Activated B cell treated with CpG ODN at 0.5 μM for 24 hours (primary cell): ENCODE data around the gene COG5. TPM values are rescaled to one million over a fixed set of nuclear protein-coding genes. Genes with fewer than 3 reads are reported as not detected.
"Not testable (repeated sequence)": the region's sequence is repeated elsewhere in the genome, so short reads cannot be mapped to it uniquely, and the experiment has no call there.

Experiments
- ATAC-seq: fragments of 200-7000 bp; cut with Tn5 transposase; one replicate; pipeline ENCODE4 v1.10.0; 2021; ENCODE audit warnings: low read depth, mild to moderate bottlenecking, moderate library complexity
- CTCF ChIA-PET: fragments of 350-600 bp; sonication (Branson Sonifier 250); formaldehyde crosslinking; loops from one replicate; lab custom pipeline; 2021; ENCODE audit warnings: antibody characterized with exemption; lab: Charles Lee
- POLR2A ChIA-PET: fragments of 350-600 bp; sonication (Branson Sonifier 250); formaldehyde crosslinking; loops from one replicate; lab custom pipeline; 2021; ENCODE audit warnings: antibody characterized with exemption; lab: Charles Lee
- DNase-seq: peaks from one replicate; pipeline ENCODE4 v3.0.0; 2022
- H3K27ac Mint-ChIP-seq: one replicate; pipeline ENCODE4 v1.8.0; 2020; ENCODE audit warnings: mixed read lengths
- H3K27me3 Mint-ChIP-seq: one replicate; pipeline ENCODE4 v1.8.0; 2021; ENCODE audit warnings: mixed read lengths
- H3K36me3 Mint-ChIP-seq: one replicate; pipeline ENCODE4 v1.8.0; 2021; ENCODE audit warnings: low read depth, mixed read lengths
- H3K4me1 Mint-ChIP-seq: one replicate; pipeline ENCODE4 v1.8.0; 2021; ENCODE audit warnings: mixed read lengths
- H3K4me3 Mint-ChIP-seq: one replicate; pipeline ENCODE4 v1.8.0; 2020; ENCODE audit warnings: mild to moderate bottlenecking, mixed read lengths
- H3K9me3 Mint-ChIP-seq: one replicate; pipeline ENCODE4 v1.8.0; 2020; ENCODE audit warnings: mixed read lengths
- intact Hi-C: fragments of 100-400 bp; cut with micrococcal nuclease; formaldehyde crosslinking; loops from one replicate; pipeline ENCODE4 v1.15.1; 2024
- total RNA-seq: library from RNA; stranded (reverse); gene quantifications from 2 replicates; pipeline ENCODE4 v1.2.3, GENCODE V29; 2022
- TF ChIP-seq, protein P1 (sequence below): fragments of 200-600 bp; IDR thresholded peaks from one replicate; pipeline ENCODE4 v1.8.0; 2022; ENCODE audit warnings: antibody characterized with exemption, mild to moderate bottlenecking

COG5 gene
- total RNA-seq, 1 donor from 2014 or later: 47.0 TPM

DNA sequence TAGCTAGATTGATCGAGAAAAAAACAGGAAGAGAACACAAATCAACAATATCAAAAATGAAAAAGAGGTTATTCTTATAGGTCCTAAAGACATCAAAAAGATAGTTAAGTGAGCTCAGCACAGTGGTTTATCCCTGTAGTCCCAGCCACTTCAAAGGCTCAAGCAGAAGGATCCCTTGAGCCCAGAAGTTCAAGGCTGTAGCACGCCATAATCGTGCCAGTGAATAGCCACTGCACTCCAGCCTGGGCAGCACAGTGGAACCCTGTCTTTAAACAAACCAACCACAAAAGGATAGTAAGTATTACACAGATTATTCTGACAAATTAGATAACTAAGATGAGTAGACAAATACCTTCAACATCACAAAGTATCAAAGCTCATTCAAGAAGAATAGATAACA lies 311.8 kb downstream of the COG5 start:
- Mint-ChIP-seq H3K4me3 (no peak overlapping the region), H3K27me3 (no peaks in the 10 kb centered on the region), H3K27ac (no peak overlapping the region), H3K9me3 (no peaks in the 10 kb centered on the region), H3K36me3 (peaks cover 32% of the 10 kb centered on the region), H3K4me1 (no peaks in the 10 kb centered on the region)
- ChIA-PET POLR2A (no interaction called here), CTCF (no interaction called here)
- ATAC-seq (no peak), DNase-seq (no peak)
- TF ChIP-seq, protein P1, sequence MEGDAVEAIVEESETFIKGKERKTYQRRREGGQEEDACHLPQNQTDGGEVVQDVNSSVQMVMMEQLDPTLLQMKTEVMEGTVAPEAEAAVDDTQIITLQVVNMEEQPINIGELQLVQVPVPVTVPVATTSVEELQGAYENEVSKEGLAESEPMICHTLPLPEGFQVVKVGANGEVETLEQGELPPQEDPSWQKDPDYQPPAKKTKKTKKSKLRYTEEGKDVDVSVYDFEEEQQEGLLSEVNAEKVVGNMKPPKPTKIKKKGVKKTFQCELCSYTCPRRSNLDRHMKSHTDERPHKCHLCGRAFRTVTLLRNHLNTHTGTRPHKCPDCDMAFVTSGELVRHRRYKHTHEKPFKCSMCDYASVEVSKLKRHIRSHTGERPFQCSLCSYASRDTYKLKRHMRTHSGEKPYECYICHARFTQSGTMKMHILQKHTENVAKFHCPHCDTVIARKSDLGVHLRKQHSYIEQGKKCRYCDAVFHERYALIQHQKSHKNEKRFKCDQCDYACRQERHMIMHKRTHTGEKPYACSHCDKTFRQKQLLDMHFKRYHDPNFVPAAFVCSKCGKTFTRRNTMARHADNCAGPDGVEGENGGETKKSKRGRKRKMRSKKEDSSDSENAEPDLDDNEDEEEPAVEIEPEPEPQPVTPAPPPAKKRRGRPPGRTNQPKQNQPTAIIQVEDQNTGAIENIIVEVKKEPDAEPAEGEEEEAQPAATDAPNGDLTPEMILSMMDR: no peak
- intact Hi-C loops: no loop called here

DNA sequence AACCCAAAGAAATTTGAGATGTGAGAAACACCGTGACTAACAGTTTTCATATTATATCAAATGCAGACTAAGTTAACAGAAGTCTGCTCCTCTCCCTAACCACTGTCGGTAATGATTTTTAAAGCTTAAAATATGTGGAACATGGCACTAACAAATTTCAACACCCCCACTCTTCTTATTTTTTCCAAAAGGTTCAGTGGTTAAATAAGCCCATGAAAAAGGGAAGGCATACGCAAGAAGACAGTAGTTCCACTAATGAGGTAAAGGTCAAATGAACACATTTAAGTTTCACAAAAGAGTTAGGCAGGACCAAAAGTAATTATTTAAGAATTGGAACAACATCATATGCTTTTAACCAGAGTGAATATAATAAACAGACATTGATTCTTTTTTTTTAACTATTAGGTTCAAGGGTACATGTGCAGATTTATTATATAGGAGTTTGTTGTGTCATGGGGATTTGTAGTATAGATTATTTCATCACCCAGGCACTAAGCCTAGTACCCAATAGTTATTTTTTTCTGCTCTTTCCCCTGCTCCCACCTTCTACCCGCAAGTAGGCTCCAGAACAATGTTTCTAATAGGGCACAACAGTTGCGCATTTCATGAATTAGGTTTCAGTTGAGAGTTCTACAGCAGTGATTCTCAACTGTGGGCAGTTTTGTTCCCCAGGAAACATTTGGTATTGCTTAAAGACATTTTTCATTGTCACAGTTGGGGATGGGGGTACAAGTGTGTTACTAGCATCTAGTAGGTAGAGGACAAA lies 315.0 kb downstream of the COG5 start:
- H3K4me3 Mint-ChIP-seq: no peak overlapping the region
- POLR2A ChIA-PET: no interaction called here
- H3K36me3 Mint-ChIP-seq: peaks cover 56% of the 10 kb centered on the region
- no peaks in the 10 kb centered on the region for H3K4me1 Mint-ChIP-seq
- H3K27me3 Mint-ChIP-seq: no peaks in the 10 kb centered on the region
- H3K9me3 Mint-ChIP-seq: peaks cover 7% of the 10 kb centered on the region
- ATAC-seq: no peak
- CTCF ChIA-PET: no interaction called here
- no peak overlapping the region for H3K27ac Mint-ChIP-seq
- no peak for DNase-seq
- intact Hi-C loops: no loop called here
- TF ChIP-seq, protein P1: no peak

DNA sequence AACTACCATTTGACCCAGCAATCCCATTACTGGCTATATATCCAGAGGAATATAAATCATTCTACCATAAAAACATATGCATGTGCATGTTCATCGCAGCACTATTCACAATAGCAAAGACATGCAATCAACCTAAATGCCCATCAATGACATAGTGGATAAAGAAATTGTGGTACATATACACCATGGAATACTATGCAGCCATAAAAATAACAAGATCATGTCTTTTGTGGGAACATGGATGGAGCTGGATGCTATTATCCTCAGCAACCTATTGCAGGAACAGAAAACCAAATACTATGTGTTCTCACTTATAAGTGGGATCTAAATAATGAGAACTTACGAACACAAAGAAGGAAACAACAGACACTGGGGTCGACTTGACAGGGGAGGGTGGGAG lies 316.9 kb downstream of the COG5 start:
- H3K27me3 Mint-ChIP-seq, H3K4me1 Mint-ChIP-seq, H3K4me3 Mint-ChIP-seq, ATAC-seq, H3K27ac Mint-ChIP-seq, POLR2A ChIA-PET, CTCF ChIA-PET, intact Hi-C loops, DNase-seq, H3K9me3 Mint-ChIP-seq: not testable (repeated sequence)
- H3K36me3 Mint-ChIP-seq: peaks cover 65% of the 10 kb centered on the region

DNA sequence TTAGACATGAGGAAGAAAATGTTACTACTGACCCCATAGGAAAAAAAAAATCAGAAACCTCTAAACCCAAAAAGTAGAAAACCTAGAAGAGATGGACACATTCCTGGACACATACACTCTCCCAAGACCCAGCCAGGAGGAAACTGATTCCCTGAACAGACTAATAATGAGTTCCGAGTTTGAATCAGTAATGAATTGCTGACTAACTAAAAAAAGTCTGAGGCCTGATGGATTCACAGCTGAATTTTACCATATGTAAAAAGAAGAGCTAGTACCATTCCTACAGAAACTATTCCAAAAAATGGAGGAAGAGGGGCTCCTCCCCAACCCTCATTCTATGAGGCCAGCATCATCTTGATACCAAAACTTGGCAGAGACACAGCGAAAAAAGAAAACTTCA lies 319.1 kb downstream of the COG5 start:
- no peak for DNase-seq
- ChIA-PET CTCF (no interaction called here), POLR2A (no interaction called here)
- Mint-ChIP-seq H3K36me3 (peaks cover 63% of the 10 kb centered on the region), H3K27ac (no peak overlapping the region), H3K4me1 (no peaks in the 10 kb centered on the region), H3K4me3 (no peak overlapping the region), H3K27me3 (no peaks in the 10 kb centered on the region), H3K9me3 (peaks cover 7% of the 10 kb centered on the region)
- TF ChIP-seq, protein P1: no peak
- intact Hi-C loops: loop anchor here (5.0 kb wide), 1 partner anchor 253 kb away; no protein-coding TSS in a partner anchor
- no peak for ATAC-seq

DNA sequence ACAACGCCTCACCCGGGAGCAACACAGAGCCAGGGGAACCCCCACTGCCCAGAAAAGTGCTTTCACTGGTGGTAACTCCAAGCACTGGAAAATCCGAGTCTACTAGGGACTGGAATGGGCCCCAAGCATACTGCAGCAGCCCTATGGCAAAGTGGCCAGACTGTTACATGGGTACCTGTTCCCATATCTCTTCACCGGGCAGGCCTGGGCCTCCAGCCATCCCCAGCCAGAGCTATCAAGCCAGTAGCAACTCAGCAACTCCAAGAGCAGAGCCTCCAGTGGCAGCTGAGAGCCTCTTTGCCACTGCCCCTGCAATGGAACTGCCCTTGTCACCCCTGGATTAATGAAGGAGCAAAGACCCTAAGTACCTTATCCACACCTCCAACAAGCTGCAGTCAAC lies 321.5 kb downstream of the COG5 start:
- POLR2A ChIA-PET: no interaction called here
- Mint-ChIP-seq H3K9me3 (peaks cover 7% of the 10 kb centered on the region), H3K4me3 (no peak overlapping the region), H3K27ac (no peak overlapping the region), H3K36me3 (peaks cover 67% of the 10 kb centered on the region), H3K4me1 (peaks cover 3% of the 10 kb centered on the region), H3K27me3 (no peaks in the 10 kb centered on the region)
- TF ChIP-seq, protein P1: no peak
- no peak for ATAC-seq
- DNase-seq: no peak
- intact Hi-C loops: loop anchor here (5.0 kb wide), 1 partner anchor 255 kb away; no protein-coding TSS in a partner anchor
- CTCF ChIA-PET: no interaction called here
